NCI-H2107 treated with DMSO at 0.1 percent for 48 hours (cell line): ENCODE data around the gene UNC5B.
A peak's percentile ranks its signal among the peaks of the same experiment; 100 is the strongest.
"Not testable (repeated sequence)": the region's sequence is repeated elsewhere in the genome, so short reads cannot be mapped to it uniquely, and the experiment has no call there.

Source experiments
- DNase-seq: peaks from one replicate; lab custom pipeline; 2025; ENCODE audit not compliant: unreplicated experiment; lab: John Stamatoyannopoulos, UW

UNC5B gene

DNA sequence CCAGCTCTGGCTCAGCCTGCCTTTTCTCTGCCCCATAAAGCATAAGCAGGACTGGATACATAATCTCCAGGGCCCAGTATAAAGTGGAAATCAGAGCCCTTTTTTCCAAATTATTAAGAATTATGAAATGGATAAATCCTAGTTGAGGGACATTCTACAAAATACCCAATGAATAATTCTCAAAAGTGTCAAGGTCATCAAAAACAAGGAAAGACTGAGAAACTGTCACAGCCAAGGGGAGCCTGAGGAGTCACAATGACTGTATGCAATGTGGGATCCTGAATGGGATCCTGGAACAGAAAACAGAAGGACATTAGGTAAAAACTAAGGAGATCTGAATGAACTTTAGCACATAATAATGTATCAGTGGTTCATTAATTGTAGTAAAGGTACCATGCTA, 4.8 kb upstream of the UNC5B start:
- no peak for DNase-seq

DNA sequence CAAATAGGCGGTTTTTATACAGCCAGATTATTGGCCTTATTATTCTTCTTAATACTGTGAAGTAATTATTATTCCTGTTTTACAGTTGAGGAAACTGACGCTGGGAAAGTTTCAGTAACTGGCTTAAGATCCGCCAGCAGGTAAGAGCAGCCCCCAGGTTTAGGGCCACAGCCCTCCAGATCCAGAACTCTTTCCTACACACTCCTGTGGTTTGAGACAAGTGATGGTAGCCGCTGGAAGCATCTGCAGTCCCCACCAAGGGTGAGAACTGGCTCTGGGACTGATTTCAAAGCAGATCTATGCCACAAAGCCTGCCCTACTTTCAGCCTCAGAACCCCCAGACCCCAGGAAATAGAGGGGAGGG, 3.0 kb upstream of the UNC5B start:
- DNase-seq: no peak

GRCh38 chr10:71209731-71210541, 2.4 kb upstream of the UNC5B start:
- DNase-seq: no peak

- DNase-seq: no peak
Measured at GRCh38 chr10:71210542-71210871, 1.9 kb upstream of the UNC5B start.

GRCh38 chr10:71211053-71211452, 1.3 kb upstream of the UNC5B start:
- no peak for DNase-seq

DNA sequence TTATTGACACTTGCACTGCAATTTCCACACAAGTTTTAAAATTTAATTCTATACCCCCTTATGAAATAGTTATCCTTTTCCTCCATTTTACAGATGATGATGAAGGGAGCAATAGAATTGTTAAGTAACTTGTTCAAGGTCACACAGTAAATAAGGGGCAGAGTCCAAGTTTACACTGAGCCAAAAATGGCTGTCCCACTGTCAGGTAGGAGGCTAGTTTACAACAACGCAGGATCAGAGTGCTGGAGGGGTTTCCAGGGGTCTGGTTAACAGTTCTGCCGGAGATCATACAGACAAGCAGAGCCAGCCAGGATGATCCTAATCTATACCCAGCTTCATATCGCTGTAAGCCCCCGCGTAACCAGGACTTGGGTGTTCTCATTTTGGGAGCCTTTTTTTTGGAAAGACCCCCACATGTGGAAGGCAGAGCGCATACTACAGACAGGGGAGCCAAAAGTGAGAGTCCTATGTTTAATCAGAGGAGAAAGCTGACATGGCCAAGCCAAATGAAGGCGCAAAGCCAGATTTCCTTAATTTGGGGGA, 524 bp upstream of the UNC5B start:
- no peak for DNase-seq

DNA sequence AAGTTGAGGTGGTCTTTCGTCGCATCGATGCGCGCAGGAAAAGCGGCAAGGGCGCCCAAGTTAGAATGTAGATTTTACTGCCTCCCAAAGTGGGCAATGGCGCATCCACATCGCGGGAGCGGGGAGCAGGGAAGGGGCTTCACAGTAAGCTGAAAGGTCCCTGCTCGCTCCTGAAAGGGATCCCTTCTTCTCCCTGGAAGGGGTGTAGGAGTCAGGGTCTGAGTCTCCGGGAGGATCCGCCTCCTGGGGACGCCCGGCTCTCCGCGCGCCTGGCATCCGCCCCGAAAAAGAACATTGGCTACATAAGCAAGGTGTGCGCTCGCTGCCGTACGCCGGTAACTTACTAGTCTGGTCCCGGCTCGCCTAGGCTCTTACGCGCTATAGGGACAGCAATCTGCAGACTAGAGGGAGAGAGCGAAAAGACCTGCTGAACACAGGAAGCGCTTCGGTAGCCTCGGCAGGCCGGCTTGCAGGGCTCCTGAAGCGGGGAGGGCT, 804 bp downstream of the UNC5B start:
- DNase-seq: peak; percentile 12

GRCh38 chr10:71213761-71214440, 1.5 kb downstream of the UNC5B start:
- no peak for DNase-seq

DNA sequence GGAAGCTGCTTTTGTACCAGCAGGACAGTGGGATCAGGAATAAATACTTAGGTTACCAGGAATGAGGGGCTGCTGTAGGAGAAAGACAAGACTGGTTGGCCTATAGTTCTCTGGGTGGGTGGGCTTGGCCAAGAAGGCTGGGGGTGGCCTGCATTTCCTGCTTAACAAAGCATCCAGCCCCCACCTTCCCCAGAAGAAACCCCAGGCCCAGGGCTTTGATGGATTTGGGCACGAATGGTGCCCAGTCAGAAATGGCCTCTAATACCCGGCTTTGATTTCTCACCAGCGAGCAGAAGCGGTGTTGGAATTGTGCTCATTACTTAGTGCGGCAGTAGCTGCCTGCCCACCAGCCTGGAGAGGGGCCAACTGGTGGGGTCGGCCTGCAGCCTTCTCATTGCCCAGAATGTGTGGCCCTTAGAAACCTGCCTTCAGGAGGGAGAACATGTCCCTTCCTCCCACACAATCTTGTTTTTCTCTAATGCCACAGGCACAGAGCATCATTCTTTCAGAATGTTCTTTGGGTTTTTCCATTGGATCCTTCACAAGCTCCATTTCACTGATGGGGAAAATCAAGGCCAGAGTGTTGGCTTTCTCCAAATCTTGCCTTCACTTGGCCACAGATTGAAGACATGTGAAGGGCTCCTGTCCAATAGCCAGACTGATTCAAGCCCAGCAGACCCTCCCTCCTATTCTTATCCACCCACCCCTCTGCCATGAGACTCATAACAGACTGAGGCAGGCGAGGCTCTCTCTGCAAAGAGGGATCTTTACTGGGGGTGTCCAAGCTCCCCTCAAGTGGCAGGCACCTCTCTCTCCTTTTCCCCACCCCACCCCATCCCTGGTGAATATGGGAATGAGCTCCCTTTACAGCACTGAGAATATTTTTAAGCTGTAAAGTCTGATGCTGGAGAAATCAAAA, 2.5 kb downstream of the UNC5B start:
- DNase-seq: no peak

DNA sequence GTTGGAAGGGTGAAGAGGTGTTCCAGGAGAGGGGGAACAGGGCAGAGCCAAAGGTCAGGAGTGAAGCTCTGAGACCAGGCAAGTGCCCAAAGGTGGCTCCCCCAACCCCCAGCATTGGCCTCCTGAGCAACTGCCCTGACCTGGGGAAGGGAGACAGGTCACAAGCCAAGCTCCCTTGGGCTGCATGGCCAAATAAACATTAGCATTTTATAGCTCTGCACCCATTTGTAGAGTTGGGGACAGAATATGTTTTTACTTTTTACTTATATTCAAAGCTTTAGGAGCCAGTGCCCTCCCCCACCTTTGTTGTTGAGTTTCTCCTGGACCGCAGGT, 4.0 kb downstream of the UNC5B start:
- DNase-seq: no peak

DNA sequence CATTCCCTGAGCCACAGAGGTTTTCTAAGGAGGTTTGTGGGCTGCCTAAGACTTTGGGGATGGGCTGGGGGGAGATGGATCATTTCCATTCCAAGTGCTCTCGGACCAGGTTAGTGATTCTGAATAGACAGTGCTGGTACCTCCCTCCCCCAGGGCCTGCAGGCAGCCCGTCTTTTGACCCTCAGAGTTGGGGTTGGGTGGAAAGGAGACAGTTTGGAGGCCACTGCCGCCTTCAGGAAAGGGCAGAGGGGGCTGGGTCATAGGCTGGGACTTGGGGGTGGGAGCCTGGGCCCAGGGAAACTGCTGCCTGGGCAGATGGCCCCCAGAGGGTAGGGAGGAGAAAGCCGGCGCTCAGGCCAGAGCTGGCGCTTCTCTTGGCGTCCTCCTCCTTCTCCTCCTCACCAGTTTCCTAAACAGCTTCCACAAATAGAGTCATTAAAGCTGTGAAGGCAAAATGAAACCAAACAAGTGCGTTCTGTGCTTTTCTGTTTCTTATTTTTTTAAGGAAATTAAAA, 4.4 kb downstream of the UNC5B start:
- DNase-seq: no peak

GRCh38 chr10:71217266-71218045, 5.1 kb downstream of the UNC5B start:
- no peak for DNase-seq

DNA sequence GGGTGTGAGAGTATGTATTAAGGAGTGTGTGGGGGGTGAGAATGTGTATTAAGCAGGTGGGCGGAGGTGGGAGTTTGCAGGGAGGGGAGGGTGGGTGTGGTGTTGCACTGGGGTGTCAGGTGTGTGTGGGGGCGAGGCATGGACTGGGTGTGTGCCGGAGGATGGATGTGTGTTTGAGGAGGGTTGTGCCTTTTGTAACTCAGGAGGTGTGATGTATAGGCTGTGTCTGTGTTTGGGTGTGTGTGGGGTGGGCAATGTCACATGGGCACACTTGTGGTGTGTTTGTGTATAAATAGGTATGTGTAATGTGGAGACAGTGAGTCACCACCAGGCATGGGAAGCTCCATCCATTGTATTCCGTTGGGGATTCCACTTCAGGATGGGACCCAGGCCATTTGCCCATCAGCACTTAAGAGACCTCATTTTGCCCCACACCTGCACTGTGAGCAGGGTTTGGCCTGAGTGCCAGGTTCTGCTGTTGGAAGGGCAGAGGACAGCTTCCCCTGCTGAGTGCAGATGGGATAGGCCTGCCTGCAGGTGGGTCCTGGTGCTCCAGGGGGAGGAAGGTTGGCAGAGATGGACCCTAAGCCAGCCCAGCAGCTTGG, 5.8 kb downstream of the UNC5B start:
- DNase-seq: peak; percentile 34

GRCh38 chr10:71218651-71219050, 6.3 kb downstream of the UNC5B start:
- no peak for DNase-seq

GRCh38 chr10:71219236-71219917, 7.0 kb downstream of the UNC5B start:
- not testable (repeated sequence) for DNase-seq

DNA sequence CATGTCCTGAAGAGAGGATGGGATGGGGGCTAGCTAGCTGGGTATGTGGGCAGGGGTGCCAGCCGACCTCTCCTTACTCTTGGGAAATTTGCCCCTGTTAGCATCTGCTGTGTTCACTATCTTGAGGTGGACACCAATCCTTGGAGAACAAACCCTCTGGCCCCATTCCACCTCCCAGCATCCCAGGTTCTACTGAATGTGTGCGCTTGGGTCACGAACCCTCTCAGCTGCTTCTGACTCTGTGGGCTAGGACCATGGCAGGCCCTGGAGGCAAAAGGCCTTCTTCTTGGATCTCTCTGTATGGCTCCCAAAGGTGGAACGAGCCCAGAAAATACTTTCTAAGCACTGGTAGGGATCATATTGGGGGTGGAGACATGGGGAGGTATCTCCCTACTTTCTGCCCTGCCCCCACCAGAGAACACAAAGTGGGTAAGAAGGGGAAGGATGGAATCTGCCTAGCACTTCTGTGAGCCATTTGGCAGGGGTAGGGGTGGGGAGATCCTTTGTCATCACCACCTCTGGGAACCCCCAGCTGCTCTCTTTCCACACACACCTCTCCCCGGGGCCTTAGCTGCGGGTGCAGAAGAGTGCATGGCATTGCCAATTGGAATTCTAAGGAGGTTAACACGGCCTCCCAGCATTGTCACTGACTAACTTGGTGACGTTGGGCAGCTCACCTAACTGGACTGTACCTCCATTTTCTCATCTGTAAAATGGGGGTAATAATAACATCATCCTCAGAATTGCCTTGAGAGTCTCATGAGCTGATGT, 7.7 kb downstream of the UNC5B start:
- no peak for DNase-seq

DNA sequence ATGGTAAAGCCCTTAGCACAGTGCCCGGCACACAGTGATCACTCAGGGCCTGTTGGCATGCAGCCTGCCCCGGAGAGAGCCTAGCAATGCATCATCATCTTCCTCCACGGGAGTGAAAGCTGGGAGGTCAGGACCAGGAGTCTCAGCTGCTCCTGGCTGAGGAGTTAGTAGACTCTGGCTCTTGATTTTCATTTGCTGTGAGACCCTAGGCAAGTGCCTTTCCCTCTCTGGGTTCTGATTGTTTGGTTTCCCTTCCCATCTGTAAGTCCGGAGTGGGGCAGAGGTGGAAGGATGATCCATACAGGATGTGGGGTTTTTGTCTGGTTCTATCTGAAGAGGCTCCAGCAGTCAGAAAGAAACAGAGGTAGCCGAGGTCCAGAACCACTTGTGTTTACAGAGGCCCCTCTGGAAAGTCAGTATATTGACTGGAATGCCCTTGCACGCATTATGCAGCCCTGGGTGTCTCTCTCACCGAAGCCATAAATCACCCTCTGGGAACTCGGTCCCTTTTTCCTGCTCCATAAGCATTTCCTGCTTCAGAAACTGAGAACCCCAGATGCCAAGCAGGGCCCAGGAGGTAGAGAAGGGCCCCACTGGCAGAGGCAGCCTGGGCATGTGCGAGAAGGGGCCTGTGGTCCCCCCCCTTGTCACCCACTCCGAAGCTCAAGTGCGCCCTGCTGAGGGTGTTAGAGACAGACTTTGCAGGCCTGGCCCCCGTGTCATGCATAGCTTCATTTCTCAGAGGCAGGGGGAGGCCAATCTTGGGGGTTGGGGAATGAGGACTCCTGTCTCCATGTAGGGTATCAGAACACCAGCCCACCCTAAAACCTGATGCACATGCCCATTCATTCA, 8.5 kb downstream of the UNC5B start:
- no peak for DNase-seq
